ENCODE measurements around the gene MAP2K7. TPM values are rescaled to one million over a fixed set of nuclear protein-coding genes. Genes with fewer than 3 reads are reported as not detected.

Gene MAP2K7
- total and polyA plus RNA-seq, 2 of the 4 experiments (the other 2 are of a cell fraction), result 4.1 to 15.6 TPM

DNA sequence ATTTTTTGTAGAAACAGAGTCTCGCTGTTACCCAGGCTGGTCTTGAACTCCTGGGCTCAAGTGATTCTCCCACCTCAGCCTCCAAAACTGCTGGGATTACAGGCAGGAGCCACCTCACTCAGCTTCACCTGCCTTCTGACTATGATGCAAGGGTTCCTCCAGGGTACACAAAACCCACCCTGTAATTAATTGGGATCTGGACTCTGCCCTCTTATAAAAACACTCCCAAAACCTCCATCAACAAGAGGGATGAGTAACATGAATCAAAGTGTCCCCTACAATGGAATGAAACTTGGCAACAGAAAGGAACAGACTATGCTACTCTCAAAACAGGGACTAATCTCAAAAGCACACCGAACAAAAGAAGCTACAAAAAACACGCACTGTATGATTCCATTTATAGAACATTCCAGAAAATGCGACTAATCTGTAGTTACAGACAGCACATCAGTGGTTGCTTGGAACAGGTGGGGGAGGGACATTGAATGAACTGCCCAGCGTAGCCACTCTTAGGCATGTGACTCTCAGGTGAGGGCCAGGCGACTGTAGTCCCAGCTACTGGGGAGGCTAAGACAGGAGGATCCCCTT, 26.3 kb upstream of the MAP2K7 start:
- no peak overlapping the region for H2BK15ac ChIP-seq (ENCODE audit: low read depth, low read length)
- no peaks in the 10 kb centered on the region for H4K20me1 ChIP-seq (ENCODE audit: insufficient read depth, low read length)
- TF ChIP-seq USF2 (IDR thresholded peaks at IDR 0.05; ENCODE audit: low read depth, low read length) (no peak), POLR2A (IDR thresholded peaks at IDR 0.05; ENCODE audit: low read depth, low read length) (no peak), RAD21 (IDR thresholded peaks at IDR 0.05; ENCODE audit: low read length) (no peak), FOS (IDR thresholded peaks at IDR 0.05; ENCODE audit: low read depth, low read length) (no peak), MAZ (IDR thresholded peaks at IDR 0.05; ENCODE audit: borderline replicate concordance, low read depth, low read length) (no peak), RFX5 (IDR thresholded peaks at IDR 0.05; ENCODE audit: low read depth, low read length) (no peak)
- H2AK5ac ChIP-seq (ENCODE audit: low read depth, low read length), result no peak overlapping the region
- H4K8ac ChIP-seq (ENCODE audit: low read depth in 2 of 2, low read length in 2 of 2), result no peak overlapping the region
- ATAC-seq (ENCODE audit: low read depth), result no peak
- no peak overlapping the region for H3K27ac ChIP-seq (ENCODE audit: insufficient read depth, low read length)
- CTCF ChIA-PET, result interaction anchor here (0.8 kb wide), 1 partner anchor 8 kb away, joined by 4 read pairs; no protein-coding TSS in a partner anchor
- H2BK20ac ChIP-seq (ENCODE audit: low read depth, low read length), result no peak overlapping the region
- no peak overlapping the region for H3K9ac ChIP-seq (ENCODE audit: low read depth, low read length)
- no peak overlapping the region for H2BK5ac ChIP-seq (ENCODE audit: low read depth, low read length, poor library complexity, severe bottlenecking)
- no peak overlapping the region for H3K4me3 ChIP-seq (ENCODE audit: insufficient read depth, low read depth, low read length)
- no peak for DNase-seq
- no peak overlapping the region for H3K14ac ChIP-seq (replicated peaks; ENCODE audit: low read depth, low read length)
- H2AK9ac ChIP-seq (replicated peaks; ENCODE audit: low read depth, low read length, poor library complexity), result no peak overlapping the region
- H3K36me3 ChIP-seq (ENCODE audit: control insufficient read depth, insufficient read depth, low read length), result no peaks in the 10 kb centered on the region
- H3K4ac ChIP-seq (ENCODE audit: low read depth, low read length), result no peak overlapping the region
- no peak overlapping the region for H4K5ac ChIP-seq (ENCODE audit: low read depth, low read length)
- no TSS peak for BruUV-seq (replicated peaks)
- no peaks in the 10 kb centered on the region for H3K79me1 ChIP-seq (ENCODE audit: low read depth in 1 of 2, low read length in 2 of 2)
- 100% methylated on average over 1 of the region's 6 CpGs; no CpG with 5 or more reads in 1 of the 2 experiments for WGBS, 2 experiments (ENCODE audit: extremely low coverage in 2 of 2, insufficient read length in 1 of 2)
- intact Hi-C loops (cut with micrococcal nuclease) (no loop called here), in situ Hi-C loops (cut with MboI; ENCODE audit: low sequenced_read_pairs) (no loop called here), dilution Hi-C loops (cut with HindIII; ENCODE audit: low sequenced_read_pairs, unreplicated experiment) (no loop called here)
- H3K23ac ChIP-seq (ENCODE audit: low read depth, low read length), result no peak overlapping the region
- H3K4me1 ChIP-seq (ENCODE audit: control insufficient read depth, insufficient read depth, low read length), result peaks cover 4% of the 10 kb centered on the region; the same call in 1 of the 2 replicates
- no peak overlapping the region for H2BK120ac ChIP-seq (ENCODE audit: low read depth, low read length)
- no peak overlapping the region for H3K4me2 ChIP-seq (ENCODE audit: low read depth, low read length)
- peaks cover 32% of the 10 kb centered on the region for H3K27me3 ChIP-seq (ENCODE audit: control insufficient read depth, insufficient read depth, low read length)
- H3K9me1 ChIP-seq (ENCODE audit: insufficient read depth, low read length), result no peaks in the 10 kb centered on the region
- H3K9me3 ChIP-seq (ENCODE audit: control insufficient read depth, insufficient read depth, low read length), result no peaks in the 10 kb centered on the region
- H3K18ac ChIP-seq (ENCODE audit: low read depth, low read length), result no peak overlapping the region
- no peak overlapping the region for H4K91ac ChIP-seq (ENCODE audit: insufficient read depth, low read depth, low read length)
- POLR2A ChIA-PET (ENCODE audit: unreplicated experiment), result no interaction called here
- no peak overlapping the region for H3K56ac ChIP-seq (ENCODE audit: extremely low read depth, insufficient read depth, low read length)
- H2AFZ ChIP-seq (replicated peaks; ENCODE audit: low read length, poor library complexity), result no peak overlapping the region
